PC-3 (cell line): ENCODE results near the gene TACO1. TPM values are rescaled to one million over a fixed set of nuclear protein-coding genes. Genes with fewer than 3 reads are reported as not detected.

Source experiments
- ATAC-seq: fragments of 200-7000 bp; cut with Tn5 transposase; 2 replicates; pipeline ENCODE4 v1.9.1; 2020; ENCODE audit warnings: mild to moderate bottlenecking, moderate library complexity
- BruUV-seq: library from RNA; stranded (reverse); fragments of 400-500 nt; replicated peaks from 2 replicates; lab custom pipeline; 2021; lab: Mats Ljungman, UMichigan
- CTCF ChIA-PET: fragments of 300-600 bp; sonication (Branson Sonifier 250); formaldehyde crosslinking; loops from one replicate; lab custom pipeline; 2022; ENCODE audit warnings: antibody characterized with exemption; lab: Charles Lee
- POLR2A ChIA-PET: fragments of 300-600 bp; sonication (Branson Sonifier 250); formaldehyde crosslinking; loops from one replicate; lab custom pipeline; 2022; ENCODE audit warnings: antibody characterized with exemption; ENCODE audit not compliant: unreplicated experiment; lab: Charles Lee
- DNase-seq: peaks from one replicate; pipeline ENCODE4 v3.0.0-alpha.2; 2015
- H2AFZ ChIP-seq: fragments of 300-600 bp; sonication (generic); 2 replicates; pipeline ENCODE4 v1.6.0; 2016; ENCODE audit warnings: antibody characterized with exemption, low read length
- H3F3A ChIP-seq: fragments of 300-600 bp; sonication (generic); one replicate; pipeline ENCODE4 v1.6.0; 2017; ENCODE audit warnings: antibody characterized with exemption, low read length, control low read depth, mild to moderate bottlenecking; ENCODE audit not compliant: unreplicated experiment
- H3K27ac ChIP-seq: fragments of 300-600 bp; sonication (generic); 2 replicates; pipeline ENCODE4 v1.5.1; 2016; ENCODE audit warnings: mild to moderate bottlenecking, low read length
- H3K27me3 ChIP-seq: fragments of 300-600 bp; sonication (generic); 2 replicates; pipeline ENCODE4 v1.6.1; 2016; ENCODE audit warnings: low read length, mixed read lengths
- H3K36me3 ChIP-seq: fragments of 300-600 bp; sonication (generic); 2 replicates; pipeline ENCODE4 v1.6.1; 2016; ENCODE audit warnings: low read depth, mixed run types, low read length, mixed read lengths
- H3K4me1 ChIP-seq: fragments of 300-600 bp; sonication (generic); 2 replicates; pipeline ENCODE4 v1.5.1; 2016; ENCODE audit warnings: low read length; ENCODE audit not compliant: insufficient read depth
- H3K4me2 ChIP-seq: fragments of 300-600 bp; sonication (generic); 2 replicates; pipeline ENCODE4 v1.6.0; 2016; ENCODE audit warnings: low read length
- H3K4me3 ChIP-seq: fragments of 300-600 bp; sonication (generic); 2 replicates; pipeline ENCODE4 v1.5.1; 2016; ENCODE audit warnings: mild to moderate bottlenecking, low read length, mixed read lengths
- H3K79me2 ChIP-seq: fragments of 300-600 bp; sonication (generic); 2 replicates; pipeline ENCODE4 v1.6.1; 2017; ENCODE audit warnings: low read length, mixed read lengths
- H3K9ac ChIP-seq: fragments of 300-600 bp; sonication (generic); 2 replicates; pipeline ENCODE4 v1.6.0; 2016; ENCODE audit warnings: mild to moderate bottlenecking, low read length
- H3K9me2 ChIP-seq: fragments of 300-600 bp; sonication (generic); replicated peaks from 2 replicates; pipeline ENCODE4 v1.6.1; 2016; ENCODE audit warnings: mixed run types, low read length, mixed read lengths
- H3K9me3 ChIP-seq: fragments of 300-600 bp; sonication (generic); 2 replicates; pipeline ENCODE4 v1.6.1; 2016; ENCODE audit warnings: low read length, mixed read lengths
- H4K20me1 ChIP-seq: fragments of 300-600 bp; sonication (generic); 2 replicates; pipeline ENCODE4 v1.6.1; 2016; ENCODE audit warnings: low read length, mixed read lengths
- CTCF ChIP-seq: fragments of 300-600 bp; sonication (generic); conservative IDR thresholded peaks from 2 replicates; pipeline ENCODE4 v1.5.1; 2017; ENCODE audit warnings: antibody characterized with exemption, low read depth, mild to moderate bottlenecking, low read length
- EZH2 ChIP-seq: fragments of 300-600 bp; sonication (generic); IDR thresholded peaks from one replicate; pipeline ENCODE4 v1.6.1; 2017; ENCODE audit warnings: antibody characterized with exemption, mild to moderate bottlenecking, low read length; ENCODE audit not compliant: unreplicated experiment
- EZH2phosphoT487 ChIP-seq: fragments of 300-600 bp; sonication (generic); IDR thresholded peaks from 2 replicates; pipeline ENCODE4 v1.6.1; 2018; ENCODE audit warnings: mild to moderate bottlenecking, antibody characterized with exemption, low read length, borderline replicate concordance
- intact Hi-C: fragments of 100-400 bp; cut with micrococcal nuclease; formaldehyde crosslinking; loops from 2 replicates; pipeline ENCODE4 v1.9.0; 2023
- total RNA-seq: library from RNA; depleted of rRNA; stranded (reverse); fragments of >200 nt; gene quantifications from 2 replicates; pipeline ENCODE4 v1.2.3, GENCODE V29; 2014

The TACO1 gene
- total RNA-seq, 1 experiment from 2014 or later = 47.9 TPM

DNA sequence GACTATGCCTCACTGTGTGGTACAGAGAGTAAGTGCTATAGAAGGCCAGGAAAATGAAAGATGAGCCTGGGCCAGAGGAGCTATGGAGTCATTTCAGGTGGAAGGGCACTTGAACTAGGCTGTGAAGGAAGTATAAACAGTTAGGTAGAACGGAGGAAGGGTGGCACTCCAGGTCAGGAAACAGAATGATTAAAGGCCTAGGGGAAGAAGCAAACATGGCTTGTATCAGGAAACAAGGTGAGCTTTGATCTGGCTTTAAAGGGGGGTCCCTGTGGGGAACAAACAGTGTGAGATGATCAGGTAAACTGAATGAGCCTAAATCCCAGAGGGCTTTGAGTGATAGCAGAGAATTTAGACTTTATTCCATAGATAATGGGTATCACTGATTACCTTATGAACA is 38.4 kb downstream of the TACO1 start:
- CTCF ChIA-PET = no interaction called here
- BruUV-seq = no TSS peak
- Histone ChIP-seq H3K27ac (no peak overlapping the region), H3K9me3 (no peaks in the 10 kb centered on the region), H3K9ac (no peak overlapping the region), H3K36me3 (no peaks in the 10 kb centered on the region), H3K4me1 (no peaks in the 10 kb centered on the region), H3K27me3 (no peaks in the 10 kb centered on the region), H3F3A (no peaks in the 10 kb centered on the region), H3K79me2 (no peaks in the 10 kb centered on the region), H3K4me3 (no peak overlapping the region), H2AFZ (no peak overlapping the region), H3K9me2 (no peaks in the 10 kb centered on the region), H3K4me2 (no peak overlapping the region), H4K20me1 (no peaks in the 10 kb centered on the region)
- POLR2A ChIA-PET = no interaction called here
- intact Hi-C loops = no loop called here
- TF ChIP-seq EZH2phosphoT487 (no peak), EZH2 (no peak), CTCF (no peak)
- DNase-seq (no peak), ATAC-seq (no peak)

GRCh38 chr17:63640038-63640437 is 39.3 kb downstream of the TACO1 start:
- DNase-seq (no peak), ATAC-seq (no peak)
- Histone ChIP-seq H3K9me2 (no peaks in the 10 kb centered on the region), H2AFZ (no peak overlapping the region), H3K4me1 (no peaks in the 10 kb centered on the region), H3K27ac (no peak overlapping the region), H3K79me2 (no peaks in the 10 kb centered on the region), H3K4me3 (no peak overlapping the region), H3K27me3 (no peaks in the 10 kb centered on the region), H3K36me3 (no peaks in the 10 kb centered on the region), H3K9me3 (no peaks in the 10 kb centered on the region), H4K20me1 (no peaks in the 10 kb centered on the region), H3F3A (no peaks in the 10 kb centered on the region), H3K4me2 (no peak overlapping the region), H3K9ac (no peak overlapping the region)
- ChIA-PET CTCF (no interaction called here), POLR2A (no interaction called here)
- intact Hi-C loops = no loop called here
- TF ChIP-seq EZH2phosphoT487 (no peak), EZH2 (no peak), CTCF (no peak)
- BruUV-seq = no TSS peak

- H3K4me2 ChIP-seq = no peak overlapping the region
- ATAC-seq = no peak
- no peak for DNase-seq
- H3K4me3 ChIP-seq = no peak overlapping the region
- no peaks in the 10 kb centered on the region for H3K27me3 ChIP-seq
- H3K9me2 ChIP-seq = no peaks in the 10 kb centered on the region
- ChIA-PET CTCF (no interaction called here), POLR2A (interaction anchor here (0.6 kb wide), 1 partner anchor 19 kb away, joined by 3 read pairs; no protein-coding TSS in a partner anchor)
- no peak overlapping the region for H2AFZ ChIP-seq
- no peaks in the 10 kb centered on the region for H3K9me3 ChIP-seq
- H4K20me1 ChIP-seq = no peaks in the 10 kb centered on the region
- no peak overlapping the region for H3K9ac ChIP-seq
- H3K4me1 ChIP-seq = peaks cover 3% of the 10 kb centered on the region
- intact Hi-C loops = no loop called here
- no peak for TF ChIP-seq EZH2
- TF ChIP-seq CTCF = no peak
- TF ChIP-seq EZH2phosphoT487 = no peak
- H3K79me2 ChIP-seq = no peaks in the 10 kb centered on the region
- no peaks in the 10 kb centered on the region for H3F3A ChIP-seq
- no peak overlapping the region for H3K27ac ChIP-seq
- no peaks in the 10 kb centered on the region for H3K36me3 ChIP-seq
- BruUV-seq = no TSS peak
These were observed 41.2 kb downstream of the TACO1 start for GRCh38 chr17:63641692-63642448.
